ENCODE measurements around the gene DDX23. TPM values are rescaled to one million over a fixed set of nuclear protein-coding genes. Genes with fewer than 3 reads are reported as not detected.

DDX23 gene
- total RNA-seq, 2 experiments from 2014 or later: 69.4 to 76.5 TPM

DNA sequence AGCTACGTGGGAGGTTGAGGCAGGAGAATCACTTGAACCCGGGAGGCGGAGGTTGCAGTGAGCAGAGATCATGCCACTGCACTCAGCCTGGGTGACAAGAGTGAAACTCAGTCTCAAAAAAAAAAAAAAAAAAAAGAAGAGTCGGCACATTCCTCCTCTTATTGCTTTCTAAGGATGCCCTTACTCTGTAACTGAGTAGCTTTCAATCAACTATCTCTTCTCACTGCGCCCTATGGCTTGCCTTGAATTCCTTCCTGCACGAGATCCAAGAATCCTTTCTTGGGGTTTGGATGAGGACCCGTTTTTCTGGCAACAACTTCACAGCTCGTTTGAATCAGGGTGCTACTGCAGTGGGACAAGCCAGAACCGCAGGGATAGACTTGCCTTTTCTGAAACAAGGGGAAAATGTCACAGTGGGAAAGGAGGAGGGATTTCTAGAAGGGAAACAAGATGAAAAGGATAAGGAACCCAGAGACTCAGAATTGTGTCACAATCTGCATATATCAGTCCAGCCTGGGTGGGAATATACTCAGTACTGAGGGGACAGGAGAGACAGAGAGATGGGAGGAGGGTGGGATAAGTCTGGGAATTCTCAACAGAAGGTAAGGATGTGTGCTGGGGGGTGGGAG is 29.8 kb upstream of the DDX23 start:
- TF ChIP-seq, protein P1, sequence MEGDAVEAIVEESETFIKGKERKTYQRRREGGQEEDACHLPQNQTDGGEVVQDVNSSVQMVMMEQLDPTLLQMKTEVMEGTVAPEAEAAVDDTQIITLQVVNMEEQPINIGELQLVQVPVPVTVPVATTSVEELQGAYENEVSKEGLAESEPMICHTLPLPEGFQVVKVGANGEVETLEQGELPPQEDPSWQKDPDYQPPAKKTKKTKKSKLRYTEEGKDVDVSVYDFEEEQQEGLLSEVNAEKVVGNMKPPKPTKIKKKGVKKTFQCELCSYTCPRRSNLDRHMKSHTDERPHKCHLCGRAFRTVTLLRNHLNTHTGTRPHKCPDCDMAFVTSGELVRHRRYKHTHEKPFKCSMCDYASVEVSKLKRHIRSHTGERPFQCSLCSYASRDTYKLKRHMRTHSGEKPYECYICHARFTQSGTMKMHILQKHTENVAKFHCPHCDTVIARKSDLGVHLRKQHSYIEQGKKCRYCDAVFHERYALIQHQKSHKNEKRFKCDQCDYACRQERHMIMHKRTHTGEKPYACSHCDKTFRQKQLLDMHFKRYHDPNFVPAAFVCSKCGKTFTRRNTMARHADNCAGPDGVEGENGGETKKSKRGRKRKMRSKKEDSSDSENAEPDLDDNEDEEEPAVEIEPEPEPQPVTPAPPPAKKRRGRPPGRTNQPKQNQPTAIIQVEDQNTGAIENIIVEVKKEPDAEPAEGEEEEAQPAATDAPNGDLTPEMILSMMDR (IDR thresholded peaks at IDR 0.05): no peak

DNA sequence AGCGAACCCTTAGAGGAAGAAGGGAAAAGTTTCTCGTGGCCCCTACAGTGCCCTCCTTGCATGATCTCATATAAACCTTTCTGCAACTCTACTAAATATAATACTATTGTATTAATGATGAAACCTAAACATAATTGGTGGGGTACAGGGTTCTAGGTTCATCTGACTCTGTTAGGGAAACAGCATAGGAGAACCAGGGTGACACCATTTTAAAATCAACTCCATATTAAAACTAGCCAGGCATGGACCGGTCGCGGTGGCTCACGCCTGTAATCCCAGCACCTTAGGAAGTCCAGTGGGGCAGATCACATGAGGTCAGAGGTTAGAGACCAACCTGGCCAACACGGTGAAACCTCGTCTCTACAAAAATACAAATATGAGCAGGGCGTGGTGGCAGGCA is 28.7 kb upstream of the DDX23 start:
- Histone ChIP-seq H3K4me3 (ENCODE audit: low read length) (no peak overlapping the region), H3K9me3 (ENCODE audit: control insufficient read depth in 1 of 2, insufficient read depth in 1 of 2, low read length in 2 of 2) (no peaks in the 10 kb centered on the region), H3K27me3 (ENCODE audit: control insufficient read depth in 1 of 2, insufficient read depth in 2 of 2, low read length in 2 of 2) (peaks cover 16 to 22% of the 10 kb centered on the region in 2 experiments), H3K36me3 (ENCODE audit: insufficient read depth, low read length) (no peaks in the 10 kb centered on the region), H3K27ac (ENCODE audit: low read depth in 1 of 2, low read length in 2 of 2) (no peak overlapping the region), H3K4me1 (ENCODE audit: insufficient read depth, low read length) (no peaks in the 10 kb centered on the region)
- Mint-ChIP-seq H3K27ac (no peak overlapping the region), H3K4me1 (ENCODE audit: low read depth) (no peaks in the 10 kb centered on the region), H3K36me3 (ENCODE audit: low read depth) (no peaks in the 10 kb centered on the region), H3K27me3 (peaks cover 32% of the 10 kb centered on the region), H3K4me3 (no peak overlapping the region), H3K9me3 (no peaks in the 10 kb centered on the region)
- ChIA-PET CTCF (interaction anchor here (2.3 kb wide), 1 partner anchor 28 kb away, joined by 5 read pairs; no protein-coding TSS in a partner anchor), POLR2A (no interaction called here)
- DNase-seq: no peak
- TF ChIP-seq, protein P1 (IDR thresholded peaks at IDR 0.05): no peak
- intact Hi-C loops (cut with DNase I, micrococcal nuclease): no loop called here
- no peak for ATAC-seq (ENCODE audit: poor library complexity)

More for the DNA sequence above, 29.8 kb upstream of the DDX23 start:
- Histone ChIP-seq H3K27ac (ENCODE audit: low read depth in 1 of 2, low read length in 2 of 2) (no peak overlapping the region), H3K4me1 (ENCODE audit: insufficient read depth, low read length) (no peaks in the 10 kb centered on the region), H3K27me3 (ENCODE audit: control insufficient read depth in 1 of 2, insufficient read depth in 2 of 2, low read length in 2 of 2) (peaks cover 16 to 22% of the 10 kb centered on the region in 2 experiments), H3K4me3 (ENCODE audit: low read length) (no peak overlapping the region), H3K36me3 (ENCODE audit: insufficient read depth, low read length) (no peaks in the 10 kb centered on the region), H3K9me3 (ENCODE audit: control insufficient read depth in 1 of 2, insufficient read depth in 1 of 2, low read length in 2 of 2) (no peaks in the 10 kb centered on the region)
- Mint-ChIP-seq H3K36me3 (ENCODE audit: low read depth) (no peaks in the 10 kb centered on the region), H3K27ac (no peak overlapping the region), H3K4me1 (ENCODE audit: low read depth) (no peaks in the 10 kb centered on the region), H3K4me3 (no peak overlapping the region), H3K9me3 (no peaks in the 10 kb centered on the region), H3K27me3 (peaks cover 32% of the 10 kb centered on the region)
- CTCF ChIA-PET: interaction anchor here (2.3 kb wide), 1 partner anchor 29 kb away, joined by 5 read pairs; no protein-coding TSS in a partner anchor
- ATAC-seq (ENCODE audit: poor library complexity): no peak
- intact Hi-C loops (cut with DNase I, micrococcal nuclease): no loop called here
- no peak for DNase-seq
- POLR2A ChIA-PET: interaction anchor here (0.9 kb wide), 1 partner anchor 25 kb away, joined by 4 read pairs; no protein-coding TSS in a partner anchor

DNA sequence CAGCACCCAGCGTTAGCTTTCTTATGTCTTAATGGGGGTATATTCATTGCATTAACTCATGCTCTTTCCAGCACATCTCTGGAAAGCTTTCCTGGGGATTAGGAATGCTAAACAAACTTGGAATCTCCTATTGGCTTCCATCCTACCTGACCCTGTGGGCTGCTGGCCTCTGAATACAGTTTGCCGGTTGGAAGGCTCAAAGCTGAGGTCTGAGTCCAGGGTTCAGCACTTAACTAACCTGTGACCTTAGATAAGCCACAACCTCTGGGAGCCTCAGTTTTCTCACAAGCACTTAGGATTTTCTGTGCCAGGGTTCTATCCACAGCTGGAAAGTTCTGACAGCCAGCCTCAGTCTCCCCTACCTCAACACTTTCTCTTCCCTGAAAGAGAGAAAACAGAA is 26.6 kb upstream of the DDX23 start:
- POLR2A ChIA-PET: no interaction called here
- H3K9me3 ChIP-seq (ENCODE audit: control insufficient read depth in 1 of 2, insufficient read depth in 1 of 2, low read length in 2 of 2): no peaks in the 10 kb centered on the region
- no peak overlapping the region for H3K27ac Mint-ChIP-seq
- no peak for ATAC-seq (ENCODE audit: poor library complexity)
- H3K4me1 ChIP-seq (ENCODE audit: insufficient read depth, low read length): no peaks in the 10 kb centered on the region
- intact Hi-C loops (cut with DNase I, micrococcal nuclease): no loop called here
- no peaks in the 10 kb centered on the region for H3K36me3 ChIP-seq (ENCODE audit: insufficient read depth, low read length)
- H3K27ac ChIP-seq (ENCODE audit: low read depth in 1 of 2, low read length in 2 of 2): no peak overlapping the region
- CTCF ChIA-PET: no interaction called here
- H3K4me1 Mint-ChIP-seq (ENCODE audit: low read depth): no peaks in the 10 kb centered on the region
- TF ChIP-seq, protein P1 (IDR thresholded peaks at IDR 0.05): no peak
- H3K4me3 Mint-ChIP-seq: no peak overlapping the region
- no peak overlapping the region for H3K4me3 ChIP-seq (ENCODE audit: low read length)
- H3K27me3 ChIP-seq (ENCODE audit: control insufficient read depth in 1 of 2, insufficient read depth in 2 of 2, low read length in 2 of 2): peaks cover 16 to 22% of the 10 kb centered on the region in 2 experiments
- DNase-seq: no peak
- no peaks in the 10 kb centered on the region for H3K9me3 Mint-ChIP-seq
- H3K27me3 Mint-ChIP-seq: peaks cover 32% of the 10 kb centered on the region
- no peaks in the 10 kb centered on the region for H3K36me3 Mint-ChIP-seq (ENCODE audit: low read depth)
